Activated T-helper 1 cell treated with anti-CD3 and anti-CD28 coated beads, Interleukin-2, amount 50 U/mL, for 16 hours (primary cell): Measurements from ENCODE around the gene RNF17.
"Not testable (repeated sequence)": the region's sequence is repeated elsewhere in the genome, so short reads cannot be mapped to it uniquely, and the experiment has no call there.

Experiments
- DNase-seq, 2 donors: peaks; one replicate each; pipeline ENCODE4 v3.0.0-alpha.2; 2020; ENCODE audit warnings: low read depth in 1 of 2, low spot score in 1 of 2

The RNF17 gene

GRCh38 chr13:24742294-24742693, 21.7 kb upstream of the RNF17 start:
- DNase-seq = no peak

GRCh38 chr13:24742977-24743376, 21.0 kb upstream of the RNF17 start:
- DNase-seq = no peak

DNA sequence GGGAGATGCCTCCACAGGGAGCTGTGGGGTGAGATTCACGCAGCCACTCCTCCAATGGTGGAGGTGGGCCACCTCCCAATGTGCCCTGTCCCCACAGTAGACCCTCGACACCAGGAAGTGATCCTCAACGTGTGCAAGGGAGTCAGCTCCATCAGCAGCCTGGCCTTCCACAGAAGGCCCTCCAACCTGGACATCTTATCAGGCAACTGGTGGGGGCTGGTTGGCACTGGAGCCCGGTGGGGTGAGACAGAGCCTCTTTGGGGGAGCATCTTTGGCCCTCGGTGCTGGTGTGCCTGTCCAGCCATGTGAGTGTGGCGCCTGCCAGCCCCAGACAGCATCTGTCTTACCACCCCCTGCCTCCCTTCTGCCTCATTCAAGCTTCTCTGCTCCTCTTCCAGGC, 19.7 kb upstream of the RNF17 start:
- DNase-seq = no peak

GRCh38 chr13:24745516-24745860, 18.5 kb upstream of the RNF17 start:
- DNase-seq = no peak

- no peak for DNase-seq
Measured at GRCh38 chr13:24745861-24746617, 17.9 kb upstream of the RNF17 start.

GRCh38 chr13:24746618-24747247, 17.2 kb upstream of the RNF17 start:
- DNase-seq = no peak

- DNase-seq = no peak
Measured at GRCh38 chr13:24747248-24748060, 16.5 kb upstream of the RNF17 start.

- no peak for DNase-seq
Measured at GRCh38 chr13:24748061-24748400, 15.9 kb upstream of the RNF17 start.

DNA sequence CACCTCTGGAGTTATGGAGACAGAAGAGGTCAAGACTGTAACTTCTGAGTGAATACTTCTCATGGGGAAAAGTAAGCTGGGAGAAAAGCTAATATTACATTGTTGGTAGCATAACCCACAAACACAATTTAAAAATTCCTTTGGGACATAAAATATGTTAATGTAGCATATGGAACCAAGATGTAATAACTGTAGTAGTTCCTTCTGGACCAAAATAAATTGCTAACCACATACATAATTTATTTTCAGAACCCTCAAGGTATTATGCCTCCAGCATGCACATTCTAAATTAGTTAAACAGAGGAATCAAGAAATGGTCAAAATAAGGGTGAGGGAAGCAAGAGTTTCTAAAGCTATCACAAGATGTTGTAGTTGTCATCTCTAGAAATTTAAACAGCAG, 4.8 kb upstream of the RNF17 start:
- no peak for DNase-seq

- DNase-seq = no peak
Measured at GRCh38 chr13:24764276-24764630, 284 bp downstream of the RNF17 start.

GRCh38 chr13:24777171-24777570, 13.2 kb downstream of the RNF17 start:
- DNase-seq = no peak

- DNase-seq = no peak
Measured at GRCh38 chr13:24784319-24784718, 20.4 kb downstream of the RNF17 start.

DNA sequence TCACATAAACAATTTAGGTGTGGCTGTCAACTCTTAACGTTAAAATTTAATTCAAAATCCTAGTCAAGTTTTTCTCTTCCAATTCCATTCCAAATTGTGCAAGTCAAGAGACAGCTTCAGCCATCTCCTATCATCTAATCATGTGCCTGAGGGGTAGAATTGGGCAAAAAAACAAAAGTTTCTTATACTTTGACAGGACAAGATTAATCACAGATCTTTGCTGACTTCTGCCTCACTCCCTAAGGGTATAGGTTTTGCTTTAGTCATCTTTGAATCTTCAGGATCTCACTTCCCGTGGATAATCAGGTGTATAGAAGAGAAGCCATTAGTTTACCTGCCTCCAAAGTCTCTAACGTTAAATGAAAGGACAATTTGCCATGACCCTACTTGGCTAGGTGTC, 24.6 kb downstream of the RNF17 start:
- no peak for DNase-seq

DNA sequence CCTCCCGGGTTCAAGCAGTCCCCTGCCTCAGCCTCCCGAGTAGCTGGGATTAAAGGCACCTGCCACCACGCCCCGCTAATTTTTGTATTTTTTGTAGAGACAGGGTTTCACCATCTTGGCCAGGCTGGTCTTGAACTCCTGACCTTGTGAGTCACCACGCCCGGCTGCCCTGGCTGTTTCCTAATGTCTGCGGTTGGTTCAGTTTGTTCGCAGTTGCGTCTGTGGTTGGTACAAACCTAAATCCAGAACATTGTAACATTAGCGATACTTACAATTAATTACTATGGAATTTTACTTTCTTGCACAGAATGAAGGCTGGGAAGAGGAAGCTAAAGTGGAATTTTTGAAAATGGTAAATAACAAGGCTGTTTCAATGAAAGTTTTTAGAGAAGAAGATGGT, 38.1 kb downstream of the RNF17 start:
- DNase-seq = no peak

GRCh38 chr13:24821207-24821606, 57.2 kb downstream of the RNF17 start:
- no peak for DNase-seq

GRCh38 chr13:24822640-24823039, 58.7 kb downstream of the RNF17 start:
- no peak for DNase-seq

DNA sequence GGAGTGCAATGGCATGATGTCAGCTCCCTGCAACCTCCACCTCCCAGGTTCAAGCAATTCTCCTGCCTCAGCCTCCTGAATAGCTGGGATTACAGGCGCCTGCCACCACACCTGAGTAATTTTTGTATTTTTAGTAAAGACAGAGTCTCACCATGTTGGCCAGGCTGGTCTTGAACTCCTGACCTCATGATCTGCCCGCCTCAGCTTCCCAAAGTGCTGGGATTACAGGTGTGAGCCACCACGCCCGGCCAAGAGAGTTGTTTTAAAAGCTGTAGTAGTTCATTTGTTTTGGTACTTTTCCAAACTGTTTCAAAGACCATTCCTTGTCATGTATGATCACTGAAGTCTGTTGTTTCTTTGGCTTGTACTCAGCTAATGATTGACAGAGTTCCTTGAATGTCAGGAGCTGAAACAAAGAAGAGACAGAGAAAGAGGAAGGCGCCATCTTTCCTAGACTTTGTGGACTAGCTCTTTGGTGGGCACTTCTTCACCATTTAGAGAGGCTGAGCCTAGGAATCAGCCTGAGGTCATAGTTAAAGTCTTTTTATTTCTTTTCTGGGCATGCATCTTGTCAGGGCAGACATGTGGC, 59.2 kb downstream of the RNF17 start:
- not testable (repeated sequence) for DNase-seq

GRCh38 chr13:24827799-24828198, 63.8 kb downstream of the RNF17 start:
- no peak for DNase-seq

DNA sequence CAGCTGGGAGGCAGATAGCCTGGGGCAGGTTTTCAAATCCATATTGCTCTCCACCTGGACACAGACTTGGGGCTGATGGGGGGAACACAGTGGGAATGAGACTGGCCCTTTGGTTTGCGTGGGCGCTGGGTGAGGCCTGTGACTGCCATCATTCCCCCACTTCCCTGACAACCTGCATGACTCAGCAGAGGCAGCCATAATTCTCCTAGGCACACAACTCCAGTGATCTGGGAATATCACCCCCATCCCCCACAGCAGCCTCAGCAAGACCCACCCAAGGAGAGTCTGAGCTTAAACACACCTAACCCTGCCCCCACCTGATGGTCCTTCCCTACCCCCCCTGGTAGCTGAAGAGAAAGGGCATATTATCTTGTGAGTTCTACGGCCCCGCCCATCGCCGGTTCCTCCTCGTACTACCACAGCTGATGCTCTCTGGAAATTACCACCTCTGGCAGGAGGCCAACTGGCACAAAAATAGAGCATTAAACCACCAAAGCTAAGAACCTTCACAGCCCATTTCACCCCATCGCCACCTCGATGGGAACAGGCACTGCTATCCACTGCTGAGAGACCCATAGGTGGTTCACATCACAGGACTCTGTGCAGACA, 71.0 kb downstream of the RNF17 start:
- no peak for DNase-seq

GRCh38 chr13:24837528-24837927, 73.6 kb downstream of the RNF17 start:
- not testable (repeated sequence) for DNase-seq

DNA sequence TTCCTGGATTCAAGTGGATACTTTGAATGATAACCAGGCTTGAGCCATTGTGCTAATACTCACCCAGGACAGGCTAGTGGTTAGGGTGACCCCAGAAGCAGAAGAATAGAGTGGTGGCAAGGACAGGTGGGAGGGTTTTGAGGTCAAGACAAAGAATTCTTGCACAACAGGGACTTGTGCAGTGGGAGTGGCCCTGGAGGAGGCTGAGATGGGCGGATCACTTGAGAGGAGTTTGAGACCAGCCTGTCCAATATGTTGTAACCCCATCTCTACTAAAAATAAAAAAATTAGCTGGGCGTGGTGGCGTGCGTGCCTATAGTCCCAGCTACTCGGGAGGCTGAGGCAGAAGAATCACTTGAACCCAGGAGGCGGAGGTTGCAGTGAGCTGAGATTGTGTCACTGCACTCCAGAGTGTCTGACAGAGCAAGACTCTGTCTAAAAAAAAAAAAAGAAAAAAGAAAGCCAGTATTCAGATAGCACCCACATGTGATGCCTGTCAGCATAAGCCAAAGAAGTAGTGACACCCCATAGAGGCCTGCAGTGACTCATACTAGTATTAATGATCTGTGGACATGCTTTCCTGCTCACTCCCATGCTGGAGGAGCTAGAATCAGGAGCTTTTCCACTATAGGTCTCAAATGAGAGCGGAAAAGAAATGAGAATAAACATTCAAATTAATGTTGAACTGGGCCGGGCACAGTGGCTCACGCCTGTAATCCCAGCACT, 78.7 kb downstream of the RNF17 start:
- DNase-seq = no peak
